GM19099 (cell line): ENCODE measurements around the gene ARHGAP11A.

Source experiments
- POLR2A ChIP-seq: IDR thresholded peaks from 3 replicates; pipeline ENCODE4 v1.6.1; 2011; ENCODE audit warnings: low read depth; ENCODE audit not compliant: insufficient read length; ENCODE audit errors: extremely low read depth

Gene ARHGAP11A

DNA sequence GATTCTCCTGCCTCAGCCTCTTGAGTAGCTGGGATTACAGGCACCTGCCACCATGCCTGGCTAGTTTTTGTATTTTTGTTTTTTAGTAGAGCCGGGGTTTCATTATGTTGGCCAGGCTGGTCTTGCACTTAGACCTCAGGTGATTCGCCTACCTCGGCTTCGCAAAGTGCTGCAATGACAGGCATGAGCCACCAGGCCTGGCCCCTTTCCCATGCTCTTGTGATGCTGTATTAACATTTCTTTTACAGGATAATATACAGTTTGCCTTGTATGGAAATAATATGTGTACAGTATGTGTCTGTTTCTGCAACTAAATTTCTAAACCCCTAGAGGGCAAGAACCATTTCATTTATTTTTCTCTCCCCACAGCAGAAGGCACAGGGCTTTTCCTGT is 64.0 kb downstream of the ARHGAP11A start:
- no peak for TF ChIP-seq POLR2A

GRCh38 chr15:32682569-32682968 is 67.3 kb downstream of the ARHGAP11A start:
- no peak for TF ChIP-seq POLR2A

DNA sequence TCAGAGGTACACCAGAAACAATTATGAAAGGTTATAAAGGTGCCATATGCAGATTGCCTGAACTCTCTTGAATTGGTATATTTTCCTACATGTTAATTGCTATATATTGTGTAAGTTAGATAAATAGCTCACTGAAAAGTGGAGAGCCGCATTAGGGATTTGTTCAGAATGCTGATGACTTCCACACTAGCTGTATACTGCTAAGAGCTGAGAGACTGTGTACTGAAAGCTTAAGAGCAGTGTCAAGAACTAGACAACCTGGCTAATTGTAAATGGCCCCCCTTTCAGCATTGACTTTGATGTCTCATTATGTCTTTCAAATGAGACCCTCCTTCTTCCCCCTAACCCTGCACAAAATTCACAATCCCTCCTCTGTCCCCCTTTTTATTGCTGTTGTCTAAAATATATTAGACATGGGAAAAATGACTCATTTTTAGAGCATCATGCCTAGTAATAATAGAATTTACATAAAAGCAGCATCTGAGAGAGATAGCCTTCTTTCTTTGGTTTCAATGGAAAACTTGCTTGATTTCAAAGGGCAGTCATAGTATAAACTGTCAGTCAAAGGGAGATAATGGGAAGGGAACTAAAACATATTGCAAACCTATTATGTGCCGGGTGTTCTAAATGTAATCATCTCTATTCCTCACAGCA is 67.8 kb downstream of the ARHGAP11A start:
- no peak for TF ChIP-seq POLR2A

DNA sequence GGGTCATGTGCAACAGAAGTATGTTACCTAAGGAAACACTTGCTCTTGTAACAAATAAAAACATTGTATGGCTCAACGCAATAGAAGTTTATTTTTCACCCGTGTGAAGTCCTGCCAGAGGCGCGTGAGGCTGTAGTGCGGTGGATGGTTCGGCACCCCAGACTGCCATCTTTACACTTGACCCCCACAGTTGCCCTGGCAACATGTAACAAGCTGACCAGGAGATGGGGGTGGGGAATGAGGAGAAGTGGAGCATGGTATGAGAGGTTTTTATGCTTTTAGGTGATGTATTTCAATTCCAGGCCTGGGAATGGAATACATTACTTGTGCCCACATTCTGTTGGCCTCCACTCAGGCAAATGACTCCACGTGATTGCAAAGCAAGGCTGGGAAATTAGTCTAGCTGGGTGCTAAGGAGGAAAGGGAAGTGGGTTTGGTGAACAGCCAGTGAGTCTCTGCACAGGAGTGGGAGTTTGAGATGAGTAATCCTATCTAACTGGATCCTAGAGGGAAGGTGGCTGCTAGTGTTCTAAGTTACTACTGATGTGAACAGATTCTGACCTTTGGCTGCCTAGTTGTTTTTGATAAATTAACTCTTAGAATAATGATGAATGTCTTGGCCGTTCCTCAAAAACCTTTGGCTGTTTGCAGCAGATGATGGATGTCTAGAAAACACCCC is 68.7 kb downstream of the ARHGAP11A start:
- TF ChIP-seq POLR2A, result no peak

GRCh38 chr15:32685576-32685975 is 70.3 kb downstream of the ARHGAP11A start:
- no peak for TF ChIP-seq POLR2A

DNA sequence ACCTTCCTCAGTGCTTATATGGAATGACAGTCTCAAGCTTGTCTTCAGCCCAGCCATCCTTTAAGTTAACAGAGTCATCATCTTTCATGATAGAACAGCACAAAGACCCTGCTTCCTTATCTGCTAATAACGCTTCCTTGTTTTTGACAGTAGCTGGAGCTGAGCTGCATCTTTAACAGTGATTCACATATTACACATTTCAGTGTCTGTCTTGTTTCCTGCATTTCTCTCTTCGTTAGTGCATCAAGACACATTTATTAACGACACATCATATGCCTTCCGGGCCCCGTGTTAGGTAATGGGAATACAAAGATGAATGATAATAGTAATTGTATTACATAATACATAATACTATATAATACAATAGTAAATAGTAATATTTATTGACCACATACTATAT is 72.3 kb downstream of the ARHGAP11A start:
- no peak for TF ChIP-seq POLR2A

- TF ChIP-seq POLR2A, result no peak
Observed at GRCh38 chr15:32688151-32688639, 72.9 kb downstream of the ARHGAP11A start.
